MM.1S (cell line): ENCODE measurements around the gene TES.

Experiments used
- DNase-seq: peaks from one replicate; pipeline ENCODE4 v3.0.0-alpha.2; 2015
- H2AFZ ChIP-seq: fragments of 300-600 bp; sonication (generic); 2 replicates; pipeline ENCODE4 v1.6.0; 2016; ENCODE audit warnings: antibody characterized with exemption, low read length
- H3F3A ChIP-seq: fragments of 300-600 bp; sonication (generic); 2 replicates; pipeline ENCODE4 v1.6.1; 2016; ENCODE audit warnings: mild to moderate bottlenecking, antibody characterized with exemption, low read length, moderate library complexity, mixed read lengths; ENCODE audit not compliant: insufficient read depth
- H3K27ac ChIP-seq: fragments of 300-600 bp; sonication (generic); 2 replicates; pipeline ENCODE4 v1.5.1; 2016; ENCODE audit warnings: mild to moderate bottlenecking, low read length
- H3K27me3 ChIP-seq: fragments of 300-600 bp; sonication (generic); replicated peaks from 2 replicates; pipeline ENCODE4 v1.6.0; 2016; ENCODE audit warnings: low read length; ENCODE audit not compliant: insufficient read depth
- H3K36me3 ChIP-seq: fragments of 300-600 bp; sonication (generic); replicated peaks from 2 replicates; pipeline ENCODE4 v1.6.1; 2016; ENCODE audit warnings: mild to moderate bottlenecking, low read length, mixed read lengths; ENCODE audit not compliant: insufficient read depth
- H3K4me1 ChIP-seq: fragments of 300-600 bp; sonication (generic); 2 replicates; pipeline ENCODE4 v1.6.1; 2016; ENCODE audit warnings: low read length, mixed read lengths
- H3K4me2 ChIP-seq: fragments of 300-600 bp; sonication (generic); 2 replicates; pipeline ENCODE4 v1.6.0; 2016; ENCODE audit warnings: low read depth, low read length
- H3K4me3 ChIP-seq: fragments of 300-600 bp; sonication (generic); 2 replicates; pipeline ENCODE4 v1.5.1; 2016; ENCODE audit warnings: low read length, mixed read lengths
- H3K79me2 ChIP-seq: fragments of 300-600 bp; sonication (generic); 2 replicates; pipeline ENCODE4 v1.6.1; 2016; ENCODE audit warnings: mixed run types, low read length, mixed read lengths
- H3K9ac ChIP-seq: fragments of 300-600 bp; sonication (generic); 2 replicates; pipeline ENCODE4 v1.6.1; 2016; ENCODE audit warnings: low read length, mixed read lengths
- H3K9me2 ChIP-seq: fragments of 300-600 bp; sonication (generic); replicated peaks from 2 replicates; pipeline ENCODE4 v1.6.1; 2016; ENCODE audit warnings: mild to moderate bottlenecking, low read length, mixed read lengths; ENCODE audit not compliant: insufficient read depth
- H3K9me3 ChIP-seq: fragments of 300-600 bp; sonication (generic); replicated peaks from 2 replicates; pipeline ENCODE4 v1.6.1; 2016; ENCODE audit warnings: mild to moderate bottlenecking, low read length, mixed read lengths; ENCODE audit not compliant: insufficient read depth
- H4K20me1 ChIP-seq: fragments of 300-600 bp; sonication (generic); 2 replicates; pipeline ENCODE4 v1.6.1; 2016; ENCODE audit warnings: mild to moderate bottlenecking, low read length, moderate library complexity, mixed read lengths; ENCODE audit not compliant: insufficient read depth
- CTCF ChIP-seq: fragments of 300-600 bp; sonication (generic); IDR thresholded peaks from 2 replicates; pipeline ENCODE4 v1.5.1; 2016; ENCODE audit warnings: antibody characterized with exemption, low read length, mixed read lengths
- EZH2 ChIP-seq: fragments of 300-600 bp; sonication (generic); optimal IDR thresholded peaks from 2 replicates; pipeline ENCODE3; 2017; ENCODE audit warnings: low read depth, mild to moderate bottlenecking, antibody characterized with exemption, low read length, mixed read lengths
- EZH2phosphoT487 ChIP-seq: fragments of 300-600 bp; sonication (generic); IDR thresholded peaks from 2 replicates; pipeline ENCODE4 v1.6.1; 2018; ENCODE audit warnings: antibody characterized with exemption, low read length

TES gene

GRCh38 chr7:116239434-116239833, 29.1 kb downstream of the TES start:
- no peak overlapping the region for H2AFZ ChIP-seq
- H3F3A ChIP-seq, result no peaks in the 10 kb centered on the region
- no peaks in the 10 kb centered on the region for H3K9me2 ChIP-seq
- no peaks in the 10 kb centered on the region for H3K9me3 ChIP-seq
- H3K27me3 ChIP-seq, result no peaks in the 10 kb centered on the region
- no peak overlapping the region for H3K4me3 ChIP-seq
- H3K9ac ChIP-seq, result no peak overlapping the region
- H3K79me2 ChIP-seq, result peaks cover 71% of the 10 kb centered on the region
- no peaks in the 10 kb centered on the region for H3K4me1 ChIP-seq
- H3K36me3 ChIP-seq, result peaks cover 8% of the 10 kb centered on the region; the same call in 1 of the 2 replicates
- H4K20me1 ChIP-seq, result 0 out of 2 replicates have a peak, but pooled peaks cover 4% of the 10 kb centered on the region
- no peak overlapping the region for H3K4me2 ChIP-seq
- H3K27ac ChIP-seq, result no peak overlapping the region
- DNase-seq, result no peak
- TF ChIP-seq EZH2phosphoT487 (no peak), EZH2 (no peak), CTCF (no peak)

GRCh38 chr7:116240024-116240668, 29.8 kb downstream of the TES start:
- Histone ChIP-seq H3K4me3 (no peak overlapping the region), H3K9ac (no peak overlapping the region), H3F3A (no peaks in the 10 kb centered on the region), H3K4me2 (no peak overlapping the region), H3K9me2 (no peaks in the 10 kb centered on the region), H3K27me3 (no peaks in the 10 kb centered on the region), H3K4me1 (no peaks in the 10 kb centered on the region), H3K36me3 (peaks cover 8% of the 10 kb centered on the region; the same call in 1 of the 2 replicates), H3K9me3 (no peaks in the 10 kb centered on the region), H4K20me1 (0 out of 2 replicates have a peak, but pooled peaks cover 4% of the 10 kb centered on the region), H2AFZ (no peak overlapping the region), H3K79me2 (peaks cover 67% of the 10 kb centered on the region), H3K27ac (no peak overlapping the region)
- DNase-seq, result no peak
- TF ChIP-seq CTCF, result no peak
- TF ChIP-seq EZH2, result no peak

- no peaks in the 10 kb centered on the region for H3K9me2 ChIP-seq
- H2AFZ ChIP-seq, result no peak overlapping the region
- no peak overlapping the region for H3K4me3 ChIP-seq
- H4K20me1 ChIP-seq, result 0 out of 2 replicates have a peak, but pooled peaks cover 4% of the 10 kb centered on the region
- H3K36me3 ChIP-seq, result peaks cover 8% of the 10 kb centered on the region; the same call in 1 of the 2 replicates
- no peaks in the 10 kb centered on the region for H3F3A ChIP-seq
- no peaks in the 10 kb centered on the region for H3K27me3 ChIP-seq
- H3K27ac ChIP-seq, result no peak overlapping the region
- no peaks in the 10 kb centered on the region for H3K9me3 ChIP-seq
- TF ChIP-seq EZH2 (no peak), CTCF (no peak), EZH2phosphoT487 (no peak)
- no peak for DNase-seq
- H3K9ac ChIP-seq, result no peak overlapping the region
- H3K79me2 ChIP-seq, result peaks cover 67% of the 10 kb centered on the region
- no peak overlapping the region for H3K4me2 ChIP-seq
- no peaks in the 10 kb centered on the region for H3K4me1 ChIP-seq
Observed at GRCh38 chr7:116241291-116241690, 31.0 kb downstream of the TES start.
